GM19025 (cell line): ENCODE results near the gene KRT13.

ENCODE experiments used
- ATAC-seq: cut with Tn5 transposase; IDR thresholded peaks from one replicate; pipeline ENCODE4 v1.9.1; 2021; ENCODE audit warnings: mild to moderate bottlenecking, low read depth, moderate library complexity; ENCODE audit not compliant: unreplicated experiment

KRT13 gene

DNA sequence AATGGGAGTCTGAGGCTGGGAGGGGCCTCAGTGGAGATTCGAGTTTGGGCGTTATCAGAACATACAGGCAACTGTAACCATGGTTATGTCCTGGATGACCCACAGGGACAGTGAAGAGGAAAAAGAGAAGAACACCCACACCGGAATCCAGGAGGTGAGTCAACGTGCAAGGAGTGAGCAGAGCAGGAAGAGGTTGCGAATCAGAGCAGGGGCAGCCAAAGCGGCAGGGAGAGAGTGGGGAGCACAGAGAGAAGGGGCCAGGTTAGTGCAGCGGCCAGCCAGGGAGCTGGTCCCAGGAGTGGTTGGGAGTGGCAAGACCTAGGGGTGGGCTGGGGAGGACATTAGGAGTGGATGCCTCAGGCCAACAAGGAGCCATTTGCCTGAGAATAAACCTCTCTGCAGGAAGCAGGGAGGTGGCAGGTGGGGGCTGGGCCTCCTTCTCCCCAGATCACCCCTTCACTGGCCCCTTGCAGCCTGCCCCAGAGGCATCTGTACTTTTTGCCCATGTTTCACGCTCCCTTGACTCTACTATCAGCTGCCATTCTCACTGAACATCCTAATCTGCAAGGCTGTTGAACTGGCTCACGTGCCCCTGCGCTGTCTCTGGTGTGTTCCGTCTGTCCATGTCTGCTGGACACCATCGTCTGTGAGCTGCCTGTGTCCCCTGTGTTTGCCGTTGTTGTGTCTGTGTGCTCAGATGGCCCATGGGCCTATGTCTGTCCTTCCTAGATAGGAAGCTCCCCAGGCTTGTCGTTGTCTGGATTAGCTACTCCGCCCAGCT, 5.1 kb downstream of the KRT13 start:
- ATAC-seq, result no peak

DNA sequence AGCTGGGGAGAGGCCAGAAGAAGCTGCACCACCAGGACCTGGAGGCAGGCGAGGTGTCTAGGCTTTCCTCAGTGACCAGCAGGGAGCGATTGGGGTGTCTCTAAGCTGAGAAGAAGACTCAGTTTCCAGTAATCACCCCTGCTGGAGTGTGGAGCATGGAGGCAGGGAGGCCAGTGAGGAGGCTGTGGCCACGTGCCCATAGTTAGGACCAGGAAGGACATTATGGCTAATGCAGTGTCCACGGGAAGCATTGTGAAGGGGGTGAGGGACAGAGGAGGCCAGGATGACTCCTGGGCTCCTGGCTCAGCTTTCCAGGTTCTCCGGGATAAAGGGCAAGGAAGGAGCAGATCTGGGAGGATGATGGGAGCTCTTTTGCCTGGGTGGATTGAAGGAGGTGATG, 5.7 kb downstream of the KRT13 start:
- ATAC-seq, result no peak

DNA sequence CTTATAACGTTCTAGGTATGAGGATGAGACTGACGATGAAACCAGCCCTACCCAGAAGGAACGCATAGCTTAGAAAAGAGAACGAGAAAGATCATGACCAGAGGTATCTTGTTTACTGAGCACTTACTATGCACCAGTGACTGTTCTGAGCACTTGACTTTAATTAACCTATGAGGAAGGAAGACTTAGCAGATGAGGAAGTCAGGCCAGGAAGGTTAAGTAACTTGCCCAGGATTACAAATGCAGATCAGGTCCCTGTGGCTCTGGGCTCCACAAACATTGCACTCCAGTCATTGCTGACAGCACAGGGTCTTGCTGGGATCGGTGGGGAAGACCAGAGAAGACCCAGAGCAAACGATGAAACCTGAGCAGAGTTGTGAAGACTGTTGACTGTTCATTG, 7.1 kb downstream of the KRT13 start:
- no peak for ATAC-seq

DNA sequence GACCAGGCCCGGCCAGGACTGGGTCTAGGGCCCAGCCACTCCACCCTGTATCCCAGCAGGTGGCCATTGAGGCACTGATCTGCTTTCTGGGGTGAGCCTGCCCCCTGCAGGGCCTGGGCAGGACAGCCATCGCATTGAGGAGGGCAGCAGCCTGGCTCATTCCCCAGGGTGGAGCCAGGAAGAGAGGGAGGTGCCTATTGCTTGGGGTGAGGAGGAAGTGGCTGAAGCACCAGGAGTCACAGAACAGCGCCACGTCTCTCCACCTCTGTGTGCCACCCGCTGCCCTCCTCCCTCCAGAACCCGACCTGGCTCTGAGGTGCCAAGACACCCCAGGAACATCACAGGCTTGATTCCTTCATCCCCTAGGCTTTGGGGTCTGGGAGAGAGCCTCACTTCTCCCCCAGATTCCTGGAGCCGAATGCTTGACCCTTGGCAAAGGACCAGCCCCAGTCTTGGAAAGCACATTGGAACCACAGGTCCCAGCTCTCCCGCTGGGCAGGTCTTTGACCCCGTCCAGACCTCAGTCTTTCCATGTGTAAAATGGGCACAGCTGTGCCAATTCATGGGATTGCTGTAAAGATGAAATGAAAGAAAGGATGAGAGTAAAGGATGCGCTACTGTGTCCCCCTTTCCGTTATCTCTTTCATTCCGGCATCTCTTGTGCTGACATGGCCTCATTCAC, 8.5 kb downstream of the KRT13 start:
- ATAC-seq, result no peak

DNA sequence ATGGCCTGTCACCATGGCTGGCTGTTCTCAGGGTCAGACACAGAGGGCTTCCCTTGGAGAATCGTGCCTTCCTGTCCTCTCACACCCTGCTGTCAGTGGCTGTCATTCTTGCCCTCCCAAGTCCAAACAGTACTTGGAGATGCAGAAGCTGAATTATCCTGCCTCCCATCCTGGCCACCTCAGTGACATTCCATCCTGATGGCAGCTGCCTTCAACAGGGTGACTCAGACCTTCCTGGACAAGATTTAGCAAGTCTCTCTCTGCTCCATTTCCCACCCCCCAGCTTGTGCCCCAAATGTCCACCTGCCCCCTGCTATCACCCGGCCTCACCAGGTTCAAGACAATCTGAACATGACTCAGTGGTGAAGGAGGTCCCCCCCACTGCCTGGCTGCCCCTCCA, 10.9 kb downstream of the KRT13 start:
- no peak for ATAC-seq

DNA sequence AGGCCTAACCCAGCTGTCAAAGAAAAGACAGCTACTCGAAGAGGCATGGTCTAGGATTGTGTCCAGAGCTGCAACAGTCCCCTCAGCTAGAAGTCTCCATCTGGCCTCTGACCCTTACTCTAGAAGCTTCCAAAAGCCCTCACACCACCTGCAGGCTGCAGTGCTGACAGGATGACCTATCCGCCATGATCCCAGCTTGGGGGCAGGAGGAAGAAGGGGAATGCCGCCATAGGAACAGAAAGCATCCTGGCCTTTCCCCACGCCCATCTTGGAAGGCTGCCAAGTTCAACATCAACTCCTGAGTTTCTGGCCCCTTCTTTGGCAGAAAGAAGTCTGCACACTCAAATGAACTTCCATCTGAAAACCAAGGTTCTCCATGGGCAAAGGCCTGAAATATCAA, 12.6 kb downstream of the KRT13 start:
- ATAC-seq, result no peak

DNA sequence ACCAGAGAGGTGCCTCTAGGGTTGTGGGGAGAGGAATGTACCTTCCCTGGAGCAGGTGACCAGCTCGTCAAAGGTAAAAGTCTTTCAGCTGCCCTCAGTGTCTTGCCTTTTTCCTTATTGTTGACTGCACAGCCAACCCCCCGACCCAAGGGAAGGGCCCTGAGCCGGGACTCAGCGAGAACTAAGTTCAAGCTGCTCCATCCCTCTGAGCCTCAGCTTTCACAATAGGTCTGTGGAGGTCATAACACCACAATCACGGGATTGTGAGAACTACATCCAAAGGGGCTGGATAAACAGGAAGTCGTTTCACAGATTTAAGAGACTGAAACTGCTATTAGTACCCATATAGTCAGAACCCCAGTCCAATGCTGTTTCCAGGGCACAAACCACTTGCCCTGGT, 13.1 kb downstream of the KRT13 start:
- no peak for ATAC-seq

DNA sequence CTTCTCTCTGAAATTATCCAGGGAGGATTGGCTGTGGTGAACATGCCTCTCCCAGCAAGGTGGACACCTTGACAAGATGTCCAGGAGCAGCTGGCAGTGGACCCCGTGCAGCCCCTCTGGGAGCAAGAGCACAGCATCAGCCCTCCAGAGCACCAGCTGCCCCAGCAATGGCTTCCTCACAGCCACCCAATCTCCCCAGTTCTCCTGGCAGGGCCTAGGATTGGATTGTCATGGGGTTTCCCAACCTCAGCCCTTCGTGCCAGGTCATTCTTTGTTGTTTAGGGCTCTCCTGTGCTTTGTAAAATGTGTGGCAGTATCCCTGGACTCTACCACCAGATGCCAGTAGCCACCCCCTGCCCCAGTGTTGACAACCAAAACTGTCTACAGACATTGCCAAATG, 13.9 kb downstream of the KRT13 start:
- ATAC-seq, result no peak

DNA sequence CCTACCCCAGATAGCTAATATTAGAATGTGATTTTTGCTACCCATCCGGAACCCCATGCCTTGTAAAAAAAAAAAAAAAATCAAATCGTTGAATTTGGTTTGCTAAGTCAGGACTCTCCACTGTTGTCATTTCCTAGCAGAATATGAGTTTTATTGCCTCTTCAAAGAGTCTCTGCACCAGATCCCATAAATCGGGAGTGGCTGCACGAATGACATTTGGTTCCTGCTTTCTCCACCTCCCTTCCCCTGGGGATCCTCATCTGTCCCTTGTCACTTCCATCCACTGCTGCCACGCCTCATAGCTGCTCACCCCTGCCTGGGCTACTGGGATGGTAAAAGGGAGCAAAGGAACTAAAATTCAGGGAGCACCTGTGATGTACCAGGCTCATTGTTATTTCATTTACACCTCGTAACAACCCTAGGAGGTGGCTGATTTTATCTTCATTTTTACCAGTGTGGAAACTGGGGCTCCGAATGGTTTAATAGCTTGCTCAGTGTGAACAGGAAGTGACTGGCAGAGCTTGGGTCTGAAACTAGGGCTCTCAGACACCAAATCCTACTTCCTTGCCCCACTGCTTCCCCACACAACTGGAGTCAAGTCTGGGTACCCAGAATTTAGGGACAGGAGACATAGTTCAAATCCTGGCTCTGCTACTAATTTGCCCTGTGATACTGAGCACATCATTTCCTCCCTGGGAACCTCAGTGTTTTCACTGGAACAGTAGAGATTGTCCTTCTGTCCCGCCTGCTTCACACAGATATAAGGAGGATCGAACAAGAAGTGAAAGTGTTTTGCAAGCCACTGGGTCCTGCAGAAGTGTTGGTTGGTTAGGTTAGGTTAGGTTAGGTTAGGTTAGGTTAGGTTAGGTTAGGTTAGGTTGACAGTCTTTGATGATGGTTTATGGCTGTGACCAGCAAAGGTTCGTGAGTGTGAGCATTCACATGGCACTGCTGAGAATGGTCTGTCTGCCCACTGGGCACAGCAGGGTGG, 15.1 kb downstream of the KRT13 start:
- no peak for ATAC-seq

DNA sequence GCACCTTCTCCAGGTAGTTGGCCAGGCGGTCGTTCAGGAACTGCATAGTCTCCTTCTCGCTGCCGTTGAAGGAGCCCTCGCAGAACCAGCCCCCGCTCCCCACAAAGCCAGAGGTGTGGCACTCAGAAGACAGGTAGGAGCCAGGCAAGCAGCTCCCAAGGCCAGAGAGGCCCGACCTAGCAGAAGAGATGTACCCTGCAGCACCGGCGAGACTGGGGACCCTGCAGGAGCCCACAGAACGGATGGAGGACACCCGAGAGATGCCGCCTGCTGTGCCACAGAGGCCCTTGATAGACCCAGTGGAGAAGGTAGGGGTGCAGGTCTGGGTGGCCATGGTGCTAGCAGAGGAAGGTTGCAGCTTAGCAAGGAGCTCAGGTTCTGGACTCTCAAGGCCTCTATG, 15.9 kb downstream of the KRT13 start, which contains the start of gene KRT36:
KRT36 (minus strand) TSS at position 380 of the 400 bp plus-strand sequence; CDS start at position 334, 46 bp downstream.
- no peak for ATAC-seq

DNA sequence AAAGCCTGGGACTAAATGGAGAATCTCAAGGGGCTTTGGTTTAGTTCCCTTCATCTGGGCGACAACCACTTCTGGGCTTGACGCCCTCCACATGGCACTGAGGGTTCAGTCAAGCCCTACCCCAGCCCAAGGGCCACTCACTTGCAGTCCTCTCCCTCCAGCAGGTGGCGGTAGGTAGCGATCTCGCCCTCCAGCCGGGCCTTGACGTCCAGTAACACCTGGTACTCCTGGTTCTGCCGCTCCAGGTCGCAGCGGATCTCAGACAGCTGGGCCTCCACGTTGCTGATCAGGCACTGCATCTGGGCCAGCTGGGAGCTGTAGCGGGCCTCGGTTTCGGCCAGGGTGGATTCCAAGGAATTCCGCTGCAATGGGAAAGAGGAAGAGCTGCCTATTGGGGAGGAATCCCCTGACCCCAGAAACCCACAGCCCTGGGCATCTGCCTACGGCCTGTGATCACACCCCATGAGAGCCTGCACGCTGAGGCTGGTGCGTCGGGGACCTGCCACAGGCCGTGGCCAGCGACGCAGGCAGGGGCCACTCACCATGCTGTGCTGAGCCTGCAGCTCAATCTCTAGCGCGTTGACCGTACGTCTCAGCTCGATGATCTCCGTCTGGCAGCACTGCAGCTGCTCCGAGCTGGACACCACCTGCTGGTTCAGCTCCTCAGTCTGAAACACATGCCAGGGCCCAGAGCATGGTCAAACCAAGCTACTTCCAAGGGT, 18.4 kb downstream of the KRT13 start:
- no peak for ATAC-seq

DNA sequence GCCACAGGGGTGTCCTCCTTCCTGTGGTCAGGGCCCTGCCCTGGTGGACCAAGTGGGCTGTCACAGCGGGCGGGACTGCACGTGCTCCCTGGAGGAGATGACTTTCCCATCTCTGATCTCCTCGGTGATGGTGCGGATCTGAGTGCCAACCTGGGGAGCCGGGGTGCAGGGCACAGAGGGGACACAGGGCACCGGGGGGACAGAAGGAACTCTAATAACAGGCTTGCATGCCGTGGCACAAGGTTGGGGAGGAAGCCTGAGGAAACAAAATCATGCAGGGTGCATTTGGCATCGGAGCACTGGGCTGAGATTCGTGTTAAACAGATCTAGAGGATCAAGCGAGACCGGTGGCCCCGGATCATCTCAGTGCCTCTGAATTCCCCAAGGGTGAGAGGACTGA, 19.1 kb downstream of the KRT13 start:
- no peak for ATAC-seq

DNA sequence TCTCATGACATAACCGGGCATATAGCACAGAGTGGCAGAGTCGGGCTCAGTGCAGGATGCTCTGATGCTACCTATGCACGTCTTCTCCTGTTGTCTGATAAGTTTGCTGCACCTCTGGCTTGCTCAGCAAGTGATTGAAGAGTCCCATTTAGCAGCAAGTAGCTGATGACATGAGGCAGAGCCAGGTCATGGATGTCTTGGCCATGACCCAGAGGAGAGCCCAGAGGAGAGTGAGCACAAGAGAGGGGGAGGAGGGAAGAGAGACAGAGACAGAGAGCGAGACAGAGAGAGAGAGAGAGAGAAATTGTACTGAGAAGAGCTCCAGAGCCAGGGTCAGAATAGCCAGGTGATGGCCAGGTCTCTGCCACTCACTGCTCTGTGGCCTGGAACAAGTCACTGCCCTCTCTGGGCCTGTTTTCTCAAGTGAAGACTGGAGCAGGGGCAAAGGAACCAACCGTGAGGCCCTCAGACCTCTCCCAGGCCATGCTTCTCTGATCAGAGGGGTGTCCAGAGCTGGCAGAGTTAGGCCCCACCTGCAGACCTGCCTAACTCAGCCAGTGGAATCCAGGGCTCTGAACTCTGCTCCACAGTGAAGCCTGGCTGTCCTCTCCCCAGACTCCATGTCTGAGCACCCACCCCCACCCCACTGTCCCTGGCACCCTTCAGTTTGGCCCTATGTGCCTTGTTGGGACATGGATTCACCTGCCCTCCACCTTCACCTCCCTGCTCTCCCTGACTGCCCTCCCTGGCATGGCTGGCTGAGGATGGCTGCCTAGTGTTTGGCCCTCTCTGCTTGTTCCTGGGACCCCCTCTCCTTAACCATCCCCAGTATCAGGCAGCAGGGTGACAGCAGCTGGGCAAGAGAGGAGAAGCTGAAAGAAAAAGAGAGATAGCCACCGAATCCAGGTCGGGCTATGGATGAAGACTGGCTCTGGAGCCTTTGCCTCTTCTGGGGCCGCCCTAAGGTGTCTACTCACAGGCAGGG, 20.2 kb downstream of the KRT13 start:
- ATAC-seq, result no peak

DNA sequence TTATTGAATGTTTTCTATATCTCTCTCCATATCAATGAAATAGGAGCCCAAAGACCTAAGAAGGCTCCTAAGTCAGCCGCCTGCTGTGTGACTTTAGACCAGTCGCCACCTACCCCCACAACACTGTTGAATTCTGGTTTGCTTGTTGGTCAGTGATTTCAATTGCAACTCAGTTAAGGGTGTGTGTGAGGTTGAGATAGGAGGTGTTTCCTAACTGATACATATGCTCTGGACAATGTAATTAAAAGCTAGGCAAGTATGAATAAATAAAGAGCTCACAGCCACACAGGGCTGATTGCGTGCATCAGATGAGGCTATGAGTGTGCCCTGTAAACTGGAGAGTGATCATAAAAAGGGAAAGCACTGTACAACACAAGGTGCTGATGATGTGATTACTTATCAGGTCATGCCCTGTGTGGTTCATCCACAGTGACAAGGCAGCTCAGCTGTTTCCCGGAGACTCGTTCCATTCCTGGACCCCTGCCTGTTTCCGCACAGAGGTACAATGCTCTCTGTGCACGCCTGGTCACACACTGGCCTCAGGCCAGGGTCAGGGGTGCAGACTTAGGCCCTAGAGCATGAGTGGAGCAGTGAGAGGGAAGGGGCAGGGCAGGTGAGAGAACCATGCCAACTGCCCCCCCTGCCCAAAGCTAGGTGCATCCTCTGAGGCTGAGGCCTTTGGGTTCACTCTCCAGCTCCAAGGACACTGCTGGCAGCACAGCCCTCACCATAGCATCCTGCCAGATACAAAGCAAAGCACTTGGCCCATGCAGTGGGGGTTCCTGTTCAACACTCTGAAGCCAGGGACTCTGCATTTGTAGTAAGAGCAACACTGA, 21.2 kb downstream of the KRT13 start:
- ATAC-seq, result no peak

DNA sequence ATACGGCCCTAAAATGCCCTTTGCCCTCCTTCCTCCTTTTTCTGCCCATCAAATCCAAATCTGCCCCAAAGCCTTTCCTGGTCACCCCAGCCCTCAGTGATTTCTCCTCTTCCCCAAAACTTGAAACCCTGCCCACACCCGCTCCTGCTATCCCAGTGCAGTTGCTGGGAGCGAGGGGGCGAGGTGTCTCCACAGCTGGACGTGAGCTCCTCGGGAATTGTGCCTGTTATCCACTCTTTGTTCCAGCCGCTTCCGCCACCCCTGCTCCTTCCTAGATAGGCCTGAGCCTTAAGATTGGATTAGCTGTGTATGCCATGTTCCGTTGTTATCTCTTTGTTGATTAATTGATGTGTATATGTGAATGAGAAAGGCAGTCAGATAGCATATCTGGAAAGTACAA, 21.9 kb downstream of the KRT13 start:
- no peak for ATAC-seq

DNA sequence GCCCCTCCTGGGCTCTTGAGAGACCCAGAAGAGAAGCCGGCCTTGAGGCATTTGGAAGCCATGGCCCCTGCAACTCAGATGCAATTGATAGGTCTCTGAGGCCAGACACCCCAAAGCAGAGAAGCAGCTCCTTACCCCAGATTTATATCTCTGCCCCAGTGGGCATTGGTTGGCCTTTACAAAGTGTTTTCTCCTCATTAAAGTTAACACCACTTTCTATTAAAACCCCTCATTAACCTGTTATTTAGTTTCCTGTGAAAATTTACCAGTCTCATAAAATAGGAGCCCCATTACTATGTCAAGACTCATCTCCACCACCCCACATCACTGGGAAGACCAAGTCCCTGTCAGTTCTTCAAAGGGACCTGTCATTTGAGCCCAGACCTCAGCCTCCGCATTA, 24.4 kb downstream of the KRT13 start, which contains the start of gene KRT35:
KRT35 (minus strand) TSS at position 116 of the 400 bp plus-strand sequence; CDS start at position 62, 54 bp downstream.
- no peak for ATAC-seq

DNA sequence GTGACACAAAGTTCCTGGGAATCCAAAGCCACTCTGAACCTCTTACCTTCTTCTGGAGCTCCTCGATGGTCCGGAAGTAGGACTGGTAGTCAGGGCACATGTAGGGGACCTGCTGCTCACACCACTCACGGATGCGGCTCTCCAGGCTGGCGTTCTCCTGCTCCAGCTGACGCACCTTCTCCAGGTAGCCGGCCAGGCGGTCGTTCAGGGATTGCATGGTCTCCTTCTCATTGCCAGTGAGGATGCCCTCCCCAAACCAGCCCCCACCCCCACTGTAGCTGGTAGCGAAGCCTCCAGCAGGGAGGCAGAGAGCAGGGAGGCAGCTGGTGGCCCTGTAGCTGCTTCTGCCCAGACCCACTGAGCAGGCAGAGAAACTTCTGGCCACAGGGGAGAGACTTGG, 24.8 kb downstream of the KRT13 start:
- no peak for ATAC-seq

DNA sequence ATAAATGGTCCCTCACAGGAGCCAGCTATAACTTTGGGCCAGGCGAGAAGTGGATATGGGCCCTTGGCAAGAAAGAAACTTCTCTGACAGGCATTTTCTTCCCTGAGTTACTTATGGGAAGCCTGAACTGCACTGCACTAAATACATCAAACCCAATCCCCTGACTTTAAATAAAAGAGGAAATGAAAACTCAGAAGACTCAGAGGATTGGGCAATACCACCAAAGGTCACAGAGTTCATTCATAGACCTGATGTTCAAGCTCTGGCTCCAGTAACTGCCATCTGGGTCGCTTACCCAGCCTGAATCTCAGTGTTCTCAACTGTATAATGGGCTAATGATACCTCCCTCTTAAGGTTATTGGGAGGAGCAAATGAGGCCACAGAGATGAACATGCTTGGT, 25.3 kb downstream of the KRT13 start:
- no peak for ATAC-seq
